GM18498 (cell line): ENCODE data around the gene TTLL12.
"Not testable (repeated sequence)": the region's sequence is repeated elsewhere in the genome, so short reads cannot be mapped to it uniquely, and the experiment has no call there.

Experiments used
- ATAC-seq: cut with Tn5 transposase; IDR thresholded peaks from one replicate; pipeline ENCODE4 v1.9.1; 2021; ENCODE audit warnings: mild to moderate bottlenecking, moderate library complexity; ENCODE audit not compliant: unreplicated experiment

The TTLL12 gene

DNA sequence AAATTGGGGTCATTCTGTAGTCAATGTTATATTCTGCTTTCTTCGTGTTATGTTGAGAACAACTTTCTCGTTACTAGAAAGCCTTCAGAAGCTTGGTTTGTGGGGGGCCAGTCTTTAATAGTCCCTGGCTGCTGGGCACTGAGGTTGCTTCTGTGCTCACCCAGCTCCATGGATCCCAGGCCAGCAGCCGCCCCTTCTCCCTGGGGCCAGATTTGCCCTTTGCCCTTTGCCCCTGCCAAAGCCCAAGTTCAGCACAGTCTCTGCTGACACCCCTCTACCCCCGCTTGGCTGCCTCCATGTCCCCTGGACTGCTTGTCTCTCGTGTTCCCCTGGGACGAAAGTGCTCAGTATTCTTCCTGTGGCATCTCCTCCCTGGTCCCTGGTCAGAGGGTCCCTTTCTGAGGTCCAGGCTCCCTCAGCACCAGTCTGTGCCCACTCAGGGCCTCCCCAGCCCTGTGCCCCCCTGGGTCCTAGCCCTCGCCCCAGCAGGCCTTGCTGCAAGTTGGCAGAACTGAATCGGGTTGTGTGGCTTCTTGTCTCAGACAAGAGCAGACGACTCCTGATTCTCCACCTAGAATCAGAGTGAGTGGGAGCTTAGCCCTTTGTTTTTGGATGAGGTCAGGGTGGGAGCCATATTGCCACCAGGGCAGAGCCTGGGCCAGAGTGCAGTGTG lies 28.9 kb downstream of the TTLL12 start:
- ATAC-seq: no peak

DNA sequence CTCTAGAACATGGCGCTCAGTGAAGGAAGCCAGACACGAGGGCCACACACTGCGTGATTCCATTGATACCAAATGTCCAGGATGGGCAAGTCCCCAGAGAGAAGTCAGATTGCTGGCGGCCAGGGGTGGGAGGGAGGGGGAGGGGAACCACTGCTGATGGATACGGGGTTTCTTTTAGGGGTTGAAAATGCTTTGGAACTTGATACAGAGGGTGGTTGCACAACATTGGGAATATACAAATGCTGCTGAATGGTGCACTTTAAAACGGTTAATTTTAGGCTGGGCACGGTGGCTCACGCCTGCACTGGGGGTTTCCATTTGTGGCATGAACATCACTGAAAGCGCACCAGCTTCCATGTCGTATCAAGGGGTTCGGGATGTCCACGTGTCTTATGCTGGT lies 30.5 kb downstream of the TTLL12 start:
- ATAC-seq: no peak

DNA sequence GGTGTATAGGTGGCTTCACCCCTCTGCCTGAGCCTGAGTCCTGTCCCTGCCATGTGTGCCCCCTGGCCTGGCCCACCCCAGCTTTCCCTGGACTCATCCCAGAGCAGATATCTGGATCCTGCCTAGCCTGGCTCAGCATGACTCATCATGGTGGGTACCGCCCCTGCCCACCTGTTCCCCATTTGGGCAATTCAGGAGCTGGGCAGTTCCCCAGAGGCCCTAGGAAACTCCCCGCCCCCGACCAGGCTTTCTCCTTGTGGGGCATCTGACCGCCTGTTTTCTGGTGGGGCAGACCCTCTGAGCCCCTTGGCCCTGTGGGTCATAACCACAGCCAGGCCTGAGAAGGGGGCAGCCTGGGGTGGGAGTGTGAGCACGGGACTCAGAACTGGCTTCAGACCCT lies 31.1 kb downstream of the TTLL12 start:
- ATAC-seq: no peak

DNA sequence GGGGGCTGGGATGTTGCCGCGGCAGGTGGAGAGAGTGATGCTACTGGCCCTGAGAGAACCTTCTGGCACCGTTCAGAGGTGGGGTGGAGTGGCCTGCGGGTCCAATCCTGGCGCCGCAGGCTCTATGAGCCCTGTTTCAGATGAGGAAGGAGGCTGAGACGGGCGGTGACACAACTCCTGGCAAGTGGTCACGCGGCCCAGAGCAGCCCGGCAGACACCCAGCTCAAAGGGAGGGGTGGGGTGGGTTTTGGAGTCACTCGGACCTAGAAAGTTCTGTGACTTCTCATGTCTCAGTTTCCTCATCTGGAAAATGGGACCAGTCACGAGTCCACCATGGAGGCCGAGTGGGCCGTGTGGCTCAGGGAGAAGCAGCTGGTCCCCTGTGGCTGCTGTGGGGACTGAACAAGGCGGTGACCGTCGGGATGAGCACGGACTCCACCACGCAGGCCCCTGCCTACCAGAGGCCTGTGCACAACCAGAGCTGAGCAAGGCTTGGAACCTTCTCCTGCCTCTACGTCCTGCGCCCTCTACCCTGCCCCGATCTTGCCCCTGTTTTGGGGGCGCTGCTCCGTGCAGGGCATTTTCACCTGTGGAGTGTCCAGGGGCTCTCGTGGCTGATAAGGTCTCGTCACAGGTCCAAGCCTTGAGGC lies 31.9 kb downstream of the TTLL12 start:
- no peak for ATAC-seq

DNA sequence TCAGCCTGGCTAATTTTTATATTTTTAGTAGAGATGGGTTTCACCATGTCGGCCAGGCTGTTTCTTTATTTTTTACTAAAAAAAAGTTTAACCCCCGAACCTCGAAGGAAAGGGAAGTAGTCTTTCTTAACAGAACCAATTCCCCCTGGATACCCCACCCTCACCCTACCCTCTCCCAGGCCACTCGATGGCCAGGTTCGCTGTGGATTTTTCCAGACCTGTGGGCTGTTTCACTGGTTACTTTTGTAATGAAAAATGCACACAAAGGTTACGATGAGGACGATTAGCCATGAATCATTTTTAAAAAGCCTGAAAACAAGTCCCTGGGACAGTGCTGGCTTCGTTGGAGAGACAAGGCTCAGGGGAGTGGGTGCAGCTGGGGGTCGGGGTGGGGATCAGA lies 33.0 kb downstream of the TTLL12 start:
- ATAC-seq: no peak

DNA sequence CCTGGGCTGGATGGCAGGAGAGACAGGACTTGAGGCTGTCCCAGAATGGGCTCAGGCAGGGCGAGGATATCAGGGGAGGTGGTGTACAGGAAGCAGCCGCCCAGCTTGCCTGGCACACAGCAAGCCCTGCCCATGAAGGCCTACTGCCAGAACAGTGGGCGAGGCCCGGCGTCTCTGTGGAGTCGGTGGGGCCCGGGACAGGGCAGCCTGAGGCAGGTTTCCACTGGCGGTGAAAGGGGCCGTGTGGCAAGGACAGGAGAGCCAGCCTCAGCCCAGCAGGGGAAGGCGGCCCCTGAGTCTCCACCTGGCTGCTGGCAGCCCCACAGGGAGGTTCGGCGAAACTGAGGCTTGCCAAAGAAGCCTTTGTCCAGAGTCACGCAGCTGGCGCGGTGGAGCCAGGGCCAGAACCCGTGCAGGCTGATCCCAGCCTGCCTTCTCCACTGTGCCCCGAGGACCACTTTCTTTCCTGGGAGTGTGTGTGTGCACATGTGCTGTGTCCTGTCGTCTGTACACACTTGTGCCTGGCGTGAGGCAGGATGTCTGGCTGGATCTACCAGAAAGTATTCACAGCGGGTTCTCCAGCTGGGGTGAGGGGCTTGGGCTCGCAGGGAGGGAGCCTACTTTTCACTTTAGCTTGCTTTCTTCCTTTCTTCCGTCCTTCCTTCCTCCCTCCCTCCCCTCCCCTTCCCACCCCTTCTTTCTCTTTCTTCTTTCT lies 34.4 kb downstream of the TTLL12 start:
- no peak for ATAC-seq

DNA sequence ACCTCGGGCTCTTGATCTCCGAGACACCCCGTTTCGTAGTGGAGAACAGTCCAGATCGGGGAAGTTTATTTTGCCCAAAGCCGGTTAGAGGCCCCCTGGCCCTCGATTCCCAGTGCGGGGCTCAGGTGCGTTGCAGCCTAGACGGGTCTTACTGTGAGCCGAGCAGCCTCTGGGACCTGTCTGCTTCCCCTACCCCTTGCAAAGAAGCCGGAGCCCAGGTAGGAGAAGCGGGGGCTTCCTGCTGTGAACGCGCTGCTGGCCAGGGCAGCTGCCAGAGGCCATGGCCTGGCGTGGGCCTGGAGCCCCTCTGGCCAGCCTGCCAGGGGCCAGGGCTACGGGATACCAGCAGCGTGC lies 35.0 kb downstream of the TTLL12 start:
- no peak for ATAC-seq

DNA sequence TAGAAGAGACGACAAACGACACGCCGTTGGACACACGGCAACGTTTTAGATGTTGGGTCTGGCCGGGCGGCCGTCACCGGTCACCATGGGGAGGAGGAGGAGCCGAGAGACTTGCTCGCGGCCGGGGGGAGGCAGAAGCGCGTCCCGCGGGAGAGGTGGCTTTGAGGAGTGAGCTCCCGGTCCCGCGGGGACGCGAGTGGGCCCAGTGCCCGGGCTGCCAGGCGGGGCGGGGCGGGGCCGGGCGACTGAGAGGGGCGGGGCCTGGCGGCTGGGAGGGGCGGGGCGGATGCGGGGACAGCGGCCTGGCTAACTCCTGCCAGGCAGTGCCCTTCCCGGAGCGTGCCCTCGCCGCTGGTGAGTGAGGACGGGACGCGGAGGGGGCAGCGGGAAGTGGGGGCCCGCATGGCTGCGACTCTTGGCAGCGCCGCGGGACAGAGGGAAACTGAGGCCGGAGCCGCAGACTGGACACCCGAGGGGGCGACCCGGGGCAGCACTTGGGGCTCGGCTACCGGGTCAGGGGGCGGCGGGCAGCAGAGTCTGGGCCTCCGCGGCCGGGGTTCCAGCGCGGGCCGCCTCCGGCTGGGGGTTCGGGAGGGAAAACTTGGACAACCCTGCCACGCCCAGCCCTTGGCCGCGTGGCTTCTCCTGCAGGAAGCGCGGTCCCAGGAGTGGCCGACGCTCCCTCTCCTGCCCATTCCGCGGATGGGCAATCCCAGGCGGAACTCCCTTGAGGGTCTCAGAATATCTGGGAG lies 35.5 kb downstream of the TTLL12 start, which contains the start of gene TSPO:
TSPO (plus strand) TSS at position 309 of the 752 bp plus-strand sequence. CDS start 7,680 bp downstream, outside the sequence.
- ATAC-seq: no peak

DNA sequence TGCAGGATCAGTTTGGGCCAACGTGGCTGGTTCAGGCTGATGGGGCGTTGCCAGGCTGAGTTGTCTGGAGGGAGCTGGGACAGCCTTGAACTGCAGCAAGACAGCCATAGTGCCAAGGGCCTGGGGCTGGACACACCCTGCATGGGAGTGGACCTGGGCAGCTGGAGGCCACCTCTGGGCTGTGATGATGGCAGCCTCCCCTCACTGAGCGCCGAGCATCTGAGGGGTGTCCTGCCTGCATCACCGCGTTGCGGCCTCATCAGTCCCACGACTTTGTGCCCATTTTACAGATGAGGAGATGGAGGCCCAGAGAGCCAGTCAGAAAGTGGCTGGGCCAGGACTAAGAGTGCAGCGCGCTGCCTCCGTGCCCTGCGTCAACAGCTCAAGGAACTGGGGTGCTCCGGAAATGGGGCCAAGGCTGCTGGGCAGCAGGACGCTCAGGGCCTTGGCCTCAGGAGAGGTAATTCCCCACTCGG lies 36.2 kb downstream of the TTLL12 start:
- ATAC-seq: no peak

DNA sequence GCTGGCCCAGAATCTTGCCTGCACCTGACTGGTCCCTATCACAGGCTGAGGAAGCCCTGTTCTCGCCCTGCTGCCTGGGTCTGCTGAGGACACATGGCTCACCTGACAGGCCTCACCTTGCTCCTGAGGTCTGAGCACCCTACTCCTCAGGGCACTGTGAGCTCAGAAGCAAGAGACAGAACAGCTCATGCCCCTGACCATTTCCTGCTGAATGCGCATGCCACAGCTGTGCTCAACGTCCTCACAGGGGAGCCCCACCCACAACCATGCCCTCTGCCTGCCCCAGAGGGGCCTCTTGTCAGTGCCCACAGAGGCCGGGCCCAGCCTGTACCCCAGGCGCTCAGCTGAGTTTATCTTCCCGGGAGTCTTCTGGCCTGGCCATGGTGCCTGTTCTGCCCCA lies 38.4 kb downstream of the TTLL12 start:
- ATAC-seq: no peak

DNA sequence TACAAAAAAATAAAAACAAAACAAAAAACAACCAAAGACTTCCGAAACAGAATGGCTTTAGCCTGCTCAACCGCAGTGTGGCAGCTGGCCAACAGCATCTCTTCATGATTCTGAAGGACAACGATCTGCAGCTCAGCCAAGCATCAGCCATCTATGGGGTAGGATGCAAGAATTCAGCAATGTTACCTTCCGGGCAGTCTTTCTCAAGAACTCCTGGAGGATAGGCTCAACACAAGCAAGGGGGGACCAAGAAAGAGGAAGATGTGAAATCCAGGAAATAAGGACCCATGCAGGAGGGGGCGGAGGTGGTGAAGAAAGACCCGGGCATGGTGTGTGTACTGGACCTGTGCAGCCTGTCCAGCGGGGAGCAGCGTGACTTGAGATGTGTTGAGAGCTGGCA lies 39.1 kb downstream of the TTLL12 start:
- ATAC-seq: no peak

DNA sequence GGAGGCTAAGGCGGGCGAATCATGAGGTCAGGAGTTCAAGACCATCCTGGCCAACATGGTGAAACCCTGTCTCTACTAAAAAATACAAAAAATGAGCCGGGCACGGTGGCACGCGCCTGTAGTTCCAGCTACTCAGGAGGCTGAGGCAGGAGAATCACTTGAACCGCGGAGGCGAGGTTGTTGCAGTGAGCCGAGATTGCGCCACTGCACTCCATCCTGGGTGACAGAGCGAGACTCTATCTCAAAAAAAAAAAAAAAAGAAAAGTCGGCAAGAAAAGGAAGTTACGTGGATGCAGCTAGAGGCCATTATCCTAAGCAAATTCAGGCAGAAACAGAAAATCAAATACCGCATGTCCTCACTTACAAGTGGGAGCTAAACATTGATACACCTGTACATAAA lies 40.6 kb downstream of the TTLL12 start:
- not testable (repeated sequence) for ATAC-seq

DNA sequence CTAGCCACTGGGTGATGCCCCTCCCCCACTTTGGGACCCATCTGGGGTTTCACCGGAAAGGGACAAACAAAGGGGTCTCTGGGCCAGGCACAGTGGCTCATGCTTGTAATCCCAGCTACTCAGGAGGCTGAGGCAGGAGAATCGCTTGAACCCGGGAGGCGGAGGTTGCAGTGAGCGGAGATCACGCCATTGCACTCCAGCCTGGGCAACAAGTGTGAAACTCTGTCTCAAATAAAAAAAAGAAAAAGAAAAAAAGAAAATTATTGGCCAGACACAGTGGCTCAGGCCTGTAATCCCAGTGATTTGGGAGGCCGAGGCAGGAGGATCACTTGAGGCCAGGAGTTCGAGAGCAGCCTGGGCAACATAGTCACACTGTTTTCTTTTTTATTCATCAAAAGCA lies 41.6 kb downstream of the TTLL12 start:
- ATAC-seq: not testable (repeated sequence)

DNA sequence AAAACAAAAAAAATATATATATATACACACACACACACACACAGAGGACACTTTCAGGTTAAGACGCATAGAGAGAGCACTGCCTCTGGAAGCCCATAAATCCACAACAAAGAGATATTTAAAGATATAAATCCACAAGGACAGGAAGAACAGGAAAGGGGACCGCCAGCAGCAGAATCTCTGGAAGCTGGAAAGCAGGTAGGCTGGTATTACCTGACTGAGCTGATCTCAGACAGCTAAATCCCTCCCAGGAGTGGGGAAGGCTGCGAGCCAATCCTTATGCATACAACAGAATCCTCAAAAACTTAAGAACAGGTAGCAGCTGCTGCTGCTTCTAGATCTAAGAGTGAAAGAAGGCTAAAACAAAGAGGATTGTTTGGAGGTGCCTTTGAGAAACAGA lies 42.0 kb downstream of the TTLL12 start:
- ATAC-seq: no peak

DNA sequence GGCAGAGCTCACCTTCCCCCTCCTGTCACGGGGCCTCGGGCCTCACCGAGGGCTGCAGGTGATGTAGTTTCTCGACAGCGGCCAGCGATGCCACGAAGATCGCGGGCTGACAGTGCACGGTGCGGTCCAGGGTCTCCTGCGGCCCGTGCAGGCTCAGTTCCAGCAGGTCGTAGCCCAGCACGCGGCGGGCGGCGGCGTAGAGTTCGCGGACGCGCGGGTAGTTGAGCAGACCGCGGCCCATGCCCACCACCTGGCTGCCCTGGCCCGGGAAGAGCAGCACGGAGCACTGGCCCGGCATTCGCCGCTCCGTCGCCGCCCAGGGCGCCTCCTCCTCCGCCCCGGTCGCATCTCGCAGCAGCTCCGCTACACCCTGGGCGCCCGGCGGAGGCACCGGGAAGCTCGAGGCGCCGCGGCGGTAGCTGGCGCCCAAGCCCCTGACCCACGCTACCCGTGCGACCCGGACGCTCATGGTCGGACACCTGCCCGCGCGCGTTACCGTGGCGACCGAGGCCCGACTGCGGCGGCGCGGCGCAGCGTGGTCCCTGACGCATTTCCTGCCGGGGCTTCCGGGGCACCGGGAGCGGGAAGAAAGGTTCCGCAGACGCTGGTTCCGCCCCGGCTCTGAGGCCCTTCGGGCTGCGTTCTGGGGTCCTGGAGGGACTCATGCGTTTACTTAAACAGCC lies 43.9 kb downstream of the TTLL12 start, which contains the start of gene MCAT:
MCAT (minus strand) TSS at position 519 of the 683 bp plus-strand sequence; CDS start at position 469, 50 bp downstream.
- ATAC-seq: peak; percentile 86

DNA sequence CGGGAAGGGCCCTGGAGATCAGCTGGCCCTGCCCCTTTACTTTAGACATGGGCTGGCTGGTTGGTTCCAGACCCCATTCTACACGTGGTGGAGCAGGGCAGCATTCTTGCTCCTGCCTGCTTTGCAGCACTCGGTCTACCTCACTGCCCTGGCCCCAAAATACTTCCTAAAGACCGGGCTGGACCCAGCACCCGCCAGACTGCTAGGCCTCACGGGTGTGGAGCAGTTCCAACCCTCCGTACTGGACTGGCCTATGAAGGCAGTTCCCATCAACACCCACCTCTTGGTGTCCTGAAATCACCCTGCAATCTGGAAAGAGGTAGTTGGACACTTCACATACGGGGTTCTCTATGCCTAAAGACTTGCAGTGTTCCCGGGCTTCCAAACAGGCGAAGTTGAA lies 50.1 kb downstream of the TTLL12 start:
- no peak for ATAC-seq

DNA sequence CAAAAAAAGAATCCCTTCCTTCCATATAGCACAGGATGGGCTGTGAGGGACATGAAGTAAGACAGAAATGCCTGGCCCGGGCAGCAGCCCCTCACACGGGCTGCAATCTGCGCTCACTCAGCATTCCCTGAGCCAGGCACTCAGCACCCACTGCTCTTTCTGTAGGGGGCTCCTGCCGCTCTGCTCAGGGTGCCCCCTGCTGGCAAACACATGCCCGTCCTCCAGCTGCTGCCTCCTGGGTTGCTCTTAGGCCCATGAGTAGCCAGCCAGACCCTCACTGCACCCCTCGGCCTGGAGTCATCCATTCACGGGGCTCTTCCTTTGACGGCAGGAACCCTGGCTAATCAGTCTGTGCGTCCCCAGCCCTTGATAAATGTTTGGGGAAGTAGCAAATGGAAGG lies 50.7 kb downstream of the TTLL12 start:
- no peak for ATAC-seq

DNA sequence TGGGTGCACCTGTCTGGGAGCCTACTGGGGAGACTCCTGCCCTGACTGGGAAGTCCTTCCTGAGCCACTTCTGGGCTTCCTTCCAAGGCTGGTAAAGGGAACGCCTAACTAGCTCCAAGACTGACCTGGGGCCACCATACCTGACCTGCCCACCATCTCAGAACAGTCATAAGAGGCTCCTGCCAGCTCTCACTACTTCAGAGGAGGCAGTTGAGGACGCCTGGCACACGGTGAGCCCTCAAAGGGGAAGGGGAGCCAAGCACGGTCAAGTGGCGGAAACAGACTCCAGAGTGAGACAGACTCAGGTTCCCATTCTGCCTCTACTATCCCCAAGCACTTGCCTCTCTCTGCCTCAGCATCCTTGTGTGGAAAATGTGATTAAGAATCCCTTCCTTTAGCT lies 51.4 kb downstream of the TTLL12 start:
- ATAC-seq: no peak

DNA sequence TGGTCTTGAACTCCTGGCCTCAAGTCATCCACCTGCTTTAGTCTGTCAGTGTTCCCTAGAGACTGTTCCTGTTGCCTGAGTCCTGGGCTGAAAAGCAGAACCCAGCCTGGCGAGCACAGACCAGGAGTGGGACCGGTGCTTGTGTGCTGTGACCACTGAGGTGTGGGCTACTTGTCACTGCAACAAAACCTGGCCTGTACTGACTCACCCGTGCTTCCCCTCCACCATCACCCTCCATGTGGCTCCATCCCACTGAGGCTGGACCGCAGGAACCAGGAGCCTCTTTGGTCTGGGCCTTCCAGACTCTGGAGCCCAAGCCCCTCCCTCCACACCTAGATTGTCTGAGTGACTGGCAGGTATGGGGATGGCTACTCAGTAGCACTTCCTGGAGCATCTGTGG lies 52.4 kb downstream of the TTLL12 start:
- ATAC-seq: no peak

DNA sequence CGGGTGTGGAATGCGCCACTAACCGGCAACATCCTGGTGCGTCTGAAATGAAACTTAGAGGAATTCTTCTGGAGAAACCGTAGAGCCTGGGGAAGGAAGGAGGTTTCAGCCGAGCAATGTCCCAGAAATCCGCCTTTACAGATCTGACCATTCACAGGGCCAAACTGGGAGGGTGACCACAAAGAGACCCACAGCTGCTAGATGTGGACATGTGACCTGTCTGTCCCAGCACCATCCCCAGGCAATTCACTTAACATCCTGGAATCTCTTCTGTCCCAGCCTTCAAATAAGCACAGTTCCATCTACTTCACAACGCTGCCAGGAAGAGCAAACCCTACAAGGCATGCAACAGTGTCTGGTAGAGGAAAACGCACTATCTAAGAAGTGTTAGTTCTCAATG lies 53.5 kb downstream of the TTLL12 start:
- ATAC-seq: no peak
